Activated T-cell treated with anti-CD3 and anti-CD28 coated beads for 48 hours (primary cell): ENCODE measurements around the gene MAML1.
"Not testable (repeated sequence)": the region's sequence is repeated elsewhere in the genome, so short reads cannot be mapped to it uniquely, and the experiment has no call there.

ENCODE experiments used
- DNase-seq: peaks from one replicate; pipeline ENCODE4 v3.0.0-alpha.2; 2020; ENCODE audit warnings: low read depth

The MAML1 gene, protein sequence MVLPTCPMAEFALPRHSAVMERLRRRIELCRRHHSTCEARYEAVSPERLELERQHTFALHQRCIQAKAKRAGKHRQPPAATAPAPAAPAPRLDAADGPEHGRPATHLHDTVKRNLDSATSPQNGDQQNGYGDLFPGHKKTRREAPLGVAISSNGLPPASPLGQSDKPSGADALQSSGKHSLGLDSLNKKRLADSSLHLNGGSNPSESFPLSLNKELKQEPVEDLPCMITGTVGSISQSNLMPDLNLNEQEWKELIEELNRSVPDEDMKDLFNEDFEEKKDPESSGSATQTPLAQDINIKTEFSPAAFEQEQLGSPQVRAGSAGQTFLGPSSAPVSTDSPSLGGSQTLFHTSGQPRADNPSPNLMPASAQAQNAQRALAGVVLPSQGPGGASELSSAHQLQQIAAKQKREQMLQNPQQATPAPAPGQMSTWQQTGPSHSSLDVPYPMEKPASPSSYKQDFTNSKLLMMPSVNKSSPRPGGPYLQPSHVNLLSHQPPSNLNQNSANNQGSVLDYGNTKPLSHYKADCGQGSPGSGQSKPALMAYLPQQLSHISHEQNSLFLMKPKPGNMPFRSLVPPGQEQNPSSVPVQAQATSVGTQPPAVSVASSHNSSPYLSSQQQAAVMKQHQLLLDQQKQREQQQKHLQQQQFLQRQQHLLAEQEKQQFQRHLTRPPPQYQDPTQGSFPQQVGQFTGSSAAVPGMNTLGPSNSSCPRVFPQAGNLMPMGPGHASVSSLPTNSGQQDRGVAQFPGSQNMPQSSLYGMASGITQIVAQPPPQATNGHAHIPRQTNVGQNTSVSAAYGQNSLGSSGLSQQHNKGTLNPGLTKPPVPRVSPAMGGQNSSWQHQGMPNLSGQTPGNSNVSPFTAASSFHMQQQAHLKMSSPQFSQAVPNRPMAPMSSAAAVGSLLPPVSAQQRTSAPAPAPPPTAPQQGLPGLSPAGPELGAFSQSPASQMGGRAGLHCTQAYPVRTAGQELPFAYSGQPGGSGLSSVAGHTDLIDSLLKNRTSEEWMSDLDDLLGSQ

DNA sequence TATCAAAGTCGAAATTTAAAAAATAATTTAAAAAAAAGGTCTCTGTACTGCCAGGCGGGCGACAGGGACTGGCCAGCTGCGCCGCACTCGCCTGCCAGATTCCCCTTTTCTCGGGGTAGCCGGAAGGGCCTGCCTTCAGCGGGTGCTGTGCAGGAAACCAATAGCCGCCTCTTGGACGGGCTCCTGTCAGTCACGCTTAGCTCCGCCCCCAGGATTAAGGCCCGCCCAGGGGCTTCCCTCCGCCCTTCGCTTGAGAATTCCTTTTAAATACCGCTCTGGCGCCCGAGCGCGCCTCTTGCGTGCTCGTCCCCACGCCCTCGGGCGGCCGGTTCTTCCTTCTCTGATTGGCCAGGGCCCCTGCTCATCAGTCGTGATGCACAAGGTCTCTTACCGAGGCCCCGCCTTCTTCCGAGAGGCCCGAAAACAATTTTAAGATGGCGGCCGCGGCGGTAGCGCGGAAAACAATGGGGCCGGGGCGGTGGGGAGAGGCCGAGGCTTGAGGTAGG is at the start of gene MAML1:
Gene MAML1 (plus strand): TSS at position 411 of the 506 bp plus-strand sequence. CDS start 291 bp downstream, outside the sequence.
- DNase-seq: peak; percentile 99

DNA sequence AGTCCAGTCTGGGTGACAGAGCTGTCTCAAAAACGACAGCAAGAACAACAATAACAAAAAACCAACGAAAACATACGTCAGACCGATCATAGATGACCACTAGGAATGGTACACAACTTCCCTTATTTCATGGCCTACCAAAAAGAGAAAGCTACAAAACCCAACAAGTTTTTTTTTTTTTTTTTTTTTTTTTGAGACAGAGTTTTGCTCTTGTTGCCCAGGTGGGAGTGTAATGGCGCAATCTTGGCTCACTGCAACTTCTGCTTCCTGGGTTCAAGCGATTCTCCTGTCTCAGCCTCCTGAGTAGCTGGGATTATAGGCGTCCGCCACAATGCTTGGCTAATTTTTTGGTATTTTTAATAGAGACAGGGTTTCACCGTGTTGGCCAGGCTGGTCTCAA is 43.4 kb upstream of the MAML1 start:
- DNase-seq: not testable (repeated sequence)

DNA sequence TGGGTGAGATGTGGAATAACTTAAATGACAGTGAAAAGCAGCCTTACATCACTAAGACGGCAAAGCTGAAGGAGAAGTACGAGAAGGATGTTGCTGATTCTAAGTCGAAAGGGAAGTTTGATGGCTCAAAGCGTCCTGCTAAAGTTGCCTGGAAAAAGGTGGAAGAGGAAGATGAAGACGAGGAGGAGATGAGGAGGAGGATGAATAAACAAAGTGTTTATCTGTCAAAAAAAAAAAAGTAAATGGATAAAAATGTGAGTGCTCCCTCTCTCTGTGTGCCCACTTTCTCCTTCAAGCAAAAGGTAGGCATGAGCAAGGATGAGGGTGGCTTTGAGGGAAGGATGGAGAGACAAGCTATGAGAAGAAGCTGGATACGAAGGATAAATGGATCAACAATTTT is 38.1 kb upstream of the MAML1 start:
- no peak for DNase-seq

DNA sequence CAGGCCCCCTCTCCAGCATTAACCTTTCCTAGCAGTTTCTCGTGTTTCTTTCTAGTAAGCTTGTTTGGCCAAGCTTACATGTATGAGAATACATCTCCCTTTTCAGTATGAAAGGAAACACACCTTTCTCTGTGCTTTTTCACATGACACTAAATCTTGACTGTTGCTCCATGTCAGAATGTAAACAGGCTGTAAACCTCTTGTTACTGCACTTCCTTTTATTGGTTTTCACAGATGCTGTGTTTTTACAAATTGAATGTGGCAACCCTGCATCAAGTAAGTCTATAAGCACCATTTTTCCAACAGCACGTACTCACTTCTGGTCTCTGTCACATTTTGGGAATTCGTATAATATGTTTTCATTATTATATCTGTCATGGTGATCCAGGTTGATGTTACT is 36.0 kb upstream of the MAML1 start:
- no peak for DNase-seq

DNA sequence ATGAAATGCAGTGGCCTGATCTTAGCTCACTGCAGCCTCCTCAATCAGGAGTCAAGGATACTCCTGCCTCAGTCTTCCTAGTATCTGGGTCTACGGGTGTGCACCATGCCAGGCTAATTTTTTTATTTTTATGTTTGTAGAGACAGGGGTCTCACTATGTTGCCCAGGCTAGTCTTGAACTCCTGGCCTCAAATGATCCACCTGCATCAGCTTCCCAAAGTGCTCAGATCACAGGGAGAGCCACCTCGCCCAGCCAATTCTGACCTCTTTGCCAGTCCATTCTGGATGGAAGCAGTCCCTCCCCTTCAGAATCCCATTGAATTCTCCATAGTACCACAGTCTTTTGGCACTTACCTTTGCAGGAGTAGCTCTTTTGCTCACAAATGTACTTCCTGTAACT is 35.5 kb upstream of the MAML1 start:
- DNase-seq: no peak

GRCh38 chr5:179697543-179697942 is 35.1 kb upstream of the MAML1 start:
- DNase-seq: not testable (repeated sequence)

- peak; percentile 99 for DNase-seq
Observed at GRCh38 chr5:179697993-179698934, 34.4 kb upstream of the MAML1 start.

GRCh38 chr5:179698935-179699615 is 33.5 kb upstream of the MAML1 start, which contains the start of gene CANX:
TSS of gene CANX (plus strand) at chr5:179698967. CDS start at chr5:179705682, 6,715 bp downstream.
- DNase-seq: no peak

- DNase-seq: peak; percentile 38
Observed at GRCh38 chr5:179699616-179700237, 32.9 kb upstream of the MAML1 start.

- no peak for DNase-seq
Observed at GRCh38 chr5:179700401-179700918, 32.2 kb upstream of the MAML1 start.

DNA sequence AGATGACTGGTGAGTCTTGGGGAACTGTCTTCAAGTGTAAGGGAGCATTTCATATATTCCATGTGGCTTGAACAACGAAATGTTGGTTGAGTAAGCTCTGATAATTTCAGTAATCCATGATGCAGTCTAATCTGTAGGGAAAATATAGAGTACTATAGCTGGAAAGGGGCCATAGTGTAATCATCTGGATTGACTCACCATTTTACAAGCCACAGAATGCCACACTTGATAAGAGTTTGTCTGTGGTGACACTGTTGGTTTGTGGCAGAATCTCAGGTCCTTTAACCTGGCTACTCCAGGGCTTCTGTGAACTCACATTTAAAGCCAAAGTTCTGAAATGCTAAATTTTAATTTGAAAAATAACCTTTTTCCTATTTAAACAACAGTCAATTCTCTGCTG is 16.3 kb upstream of the MAML1 start:
- DNase-seq: no peak

- no peak for DNase-seq
Observed at GRCh38 chr5:179720222-179720621, 12.4 kb upstream of the MAML1 start.

DNA sequence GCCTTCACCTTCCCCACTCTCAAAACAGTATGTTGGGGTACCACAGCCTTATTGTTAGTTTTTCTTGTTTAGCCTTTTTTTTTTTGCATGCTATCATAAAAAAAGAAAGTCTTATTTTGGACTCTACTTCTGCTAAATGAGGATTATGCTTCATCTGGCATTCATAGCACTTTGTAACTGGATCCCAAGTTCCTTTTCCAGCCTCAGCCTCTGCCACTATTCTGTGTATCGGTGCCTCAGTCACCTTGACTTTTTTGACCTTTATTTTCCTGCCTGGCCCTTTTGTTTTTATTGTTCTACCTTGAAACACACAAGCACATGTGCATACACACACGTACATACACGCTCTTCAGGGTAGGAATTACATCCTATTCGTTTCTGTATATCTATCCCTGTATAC is 8.5 kb upstream of the MAML1 start:
- no peak for DNase-seq

DNA sequence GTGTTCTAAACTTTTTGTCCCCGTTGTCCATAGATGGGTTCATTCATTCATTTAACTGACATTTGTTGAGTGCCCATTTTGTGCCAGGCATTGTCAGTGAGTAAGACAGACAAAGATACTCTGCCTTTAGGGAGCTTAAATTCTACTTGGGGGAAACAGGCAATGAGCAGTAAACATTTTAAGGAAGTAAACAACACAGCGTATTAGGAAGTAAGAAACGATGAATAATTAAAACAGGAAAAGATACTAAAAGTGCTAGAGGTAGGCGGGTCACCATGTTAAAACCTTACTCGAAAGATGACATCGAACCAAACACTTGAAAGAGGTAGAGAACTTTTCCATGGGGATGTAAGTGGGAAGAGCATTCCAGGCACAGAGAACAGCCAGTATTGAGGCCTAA is 5.5 kb upstream of the MAML1 start:
- no peak for DNase-seq

GRCh38 chr5:179729303-179729702 is 3.3 kb upstream of the MAML1 start:
- DNase-seq: no peak

DNA sequence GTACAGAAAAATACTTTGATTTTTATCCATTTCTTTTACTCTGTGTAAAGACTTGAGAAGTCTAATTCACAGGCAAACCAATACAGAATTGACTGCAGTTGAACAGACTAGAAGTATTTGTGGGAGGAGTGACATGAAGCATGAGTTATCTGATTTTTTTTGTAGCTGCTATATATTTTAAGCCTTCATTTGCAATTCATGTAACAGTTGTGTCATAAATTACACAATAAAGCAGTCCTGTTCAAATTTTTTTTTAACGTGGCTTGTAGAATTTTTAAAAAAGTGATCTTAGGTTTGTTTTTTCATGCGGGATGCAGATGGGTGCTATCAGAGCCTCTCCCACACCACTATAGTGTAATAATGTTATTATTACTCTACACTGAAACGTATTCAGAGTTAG is 2.9 kb upstream of the MAML1 start:
- no peak for DNase-seq

GRCh38 chr5:179730356-179730755 is 2.3 kb upstream of the MAML1 start:
- DNase-seq: no peak

DNA sequence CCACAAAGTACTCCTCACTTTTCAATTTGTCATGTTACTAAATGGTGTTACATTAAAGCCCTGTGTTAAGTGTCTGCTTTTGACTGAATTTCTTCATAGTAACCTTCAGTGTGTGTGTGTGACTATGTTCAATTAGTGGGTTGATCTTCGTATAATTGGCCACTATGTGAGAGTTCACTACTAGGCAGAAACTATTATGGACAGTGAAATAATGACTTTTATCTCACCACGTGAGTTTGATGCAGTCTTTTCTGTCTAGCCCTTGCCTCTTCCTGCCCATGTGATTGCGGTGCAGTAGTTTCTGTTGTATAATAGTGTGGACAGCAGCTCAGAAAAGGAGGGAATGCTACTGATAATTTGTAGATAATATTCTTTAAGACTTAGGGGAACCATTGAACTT is 1.8 kb upstream of the MAML1 start:
- DNase-seq: no peak

DNA sequence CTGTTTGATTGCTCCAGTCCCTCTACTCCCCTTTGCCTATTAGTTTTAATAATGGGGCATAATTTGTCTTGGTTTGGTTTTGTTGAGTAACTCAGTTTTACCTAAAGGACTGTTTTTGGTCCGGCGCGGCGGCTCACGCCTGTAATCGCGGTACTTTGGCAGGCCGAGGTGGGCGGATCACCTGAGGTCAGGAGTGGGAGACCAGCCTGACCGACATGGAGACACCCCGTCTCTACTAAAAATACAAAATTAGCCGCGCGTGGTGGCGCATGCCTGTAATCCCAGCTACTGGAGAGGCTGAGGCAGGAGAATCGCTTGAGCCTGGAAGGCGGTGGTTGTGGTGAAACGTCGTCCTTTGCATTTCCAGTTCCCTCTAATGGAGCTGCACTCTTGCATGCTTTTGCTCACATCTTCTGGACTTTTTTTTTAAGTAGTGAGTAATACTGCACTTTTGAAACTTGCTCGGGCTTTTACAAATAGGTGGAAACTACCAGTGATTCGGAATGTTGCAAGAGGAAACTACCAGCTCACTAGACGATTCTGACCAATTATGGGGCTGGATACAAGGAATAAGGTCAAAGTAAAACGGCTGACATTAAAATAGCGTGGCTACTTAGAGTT is 721 bp upstream of the MAML1 start:
- DNase-seq: peak; percentile 15
